ENCODE data around the gene ARMCX6. TPM values are rescaled to one million over a fixed set of nuclear protein-coding genes. Genes with fewer than 3 reads are reported as not detected.

The ARMCX6 gene
- total RNA-seq = 35.6 TPM
- long read RNA-seq, transcript ARMCX6-201 (3 exons, 1,846 nt) = major isoform, 16 of 23 reads
- long read RNA-seq, partial matches to known transcripts = 2 of 23 reads
- long read RNA-seq, other reads (novel, unspliced or antisense) = 2 of 23 reads

- ATAC-seq = peak; percentile 93
- Histone ChIP-seq H3K27ac (peak within 1 kb of the TSS; percentile 72), H3K27me3 (no peaks in the 10 kb centered on the region), H3K4me3 (peak within 1 kb of the TSS; percentile 68), H3K9me3 (no peaks in the 10 kb centered on the region), H3K4me1 (no peaks in the 10 kb centered on the region), H3K36me3 (no peaks in the 10 kb centered on the region)
- DNase-seq = peak; percentile 87
- TF ChIP-seq CTCF (IDR thresholded peaks at IDR 0.05) = peak; percentile 46
- intact Hi-C loops (cut with DNase I) = no loop called here
Measured at GRCh38 chrX:101617211-101618191, at the start of gene ARMCX6. Gene ARMCX6, minus strand, starts transcription at chrX:101618000. Its CDS starts 1,380 bp downstream, at chrX:101616620.

- no peaks in the 10 kb centered on the region for H3K36me3 ChIP-seq
- H3K9me3 ChIP-seq = no peaks in the 10 kb centered on the region
- ATAC-seq (peak; percentile 78), DNase-seq (peak; percentile 67)
- no peaks in the 10 kb centered on the region for H3K27me3 ChIP-seq
- no peak for TF ChIP-seq CTCF (IDR thresholded peaks at IDR 0.05)
- H3K27ac ChIP-seq = peak within 1 kb of the TSS; percentile 47
- intact Hi-C loops (cut with DNase I) = no loop called here
- peak within 1 kb of the TSS; percentile 62 for H3K4me3 ChIP-seq
- H3K4me1 ChIP-seq = no peaks in the 10 kb centered on the region
Measured at GRCh38 chrX:101659601-101660063, 41.8 kb upstream of the ARMCX6 start, which contains the start of gene ARMCX2. Gene ARMCX2, minus strand, starts transcription at chrX:101659850. Its CDS starts 2,262 bp downstream, at chrX:101657588.

- H3K27me3 ChIP-seq = no peaks in the 10 kb centered on the region
- DNase-seq (peak; percentile 88), ATAC-seq (peak; percentile 95)
- peak overlapping the region; percentile 62 for H3K4me3 ChIP-seq
- intact Hi-C loops (cut with DNase I) = no loop called here
- TF ChIP-seq CTCF (IDR thresholded peaks at IDR 0.05) = no peak
- no peaks in the 10 kb centered on the region for H3K4me1 ChIP-seq
- no peaks in the 10 kb centered on the region for H3K9me3 ChIP-seq
- peak overlapping the region; percentile 47 for H3K27ac ChIP-seq
- H3K36me3 ChIP-seq = no peaks in the 10 kb centered on the region
Measured at GRCh38 chrX:101658661-101659491, 41.1 kb upstream of the ARMCX6 start.

DNA sequence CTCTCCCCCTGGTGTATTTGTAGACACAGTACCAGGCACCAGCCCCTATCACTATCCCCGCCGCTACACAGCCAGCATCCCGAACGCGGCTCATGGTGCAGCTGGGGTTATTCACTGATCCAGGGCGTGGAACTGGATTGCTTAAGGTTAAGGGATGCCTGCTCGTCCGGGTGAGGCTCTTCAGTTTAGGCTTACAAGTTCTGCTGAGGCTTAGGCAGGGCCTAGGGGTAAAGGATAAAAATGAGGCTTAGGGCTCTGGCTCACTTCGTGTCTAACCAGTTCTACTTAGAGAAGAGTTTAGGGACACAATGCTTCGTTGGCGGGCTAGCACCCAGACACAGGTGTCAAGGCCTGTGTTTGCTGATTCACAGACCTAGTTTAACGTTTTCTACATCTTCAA lies 39.7 kb upstream of the ARMCX6 start:
- no peak for TF ChIP-seq CTCF (IDR thresholded peaks at IDR 0.05)
- intact Hi-C loops (cut with DNase I) = no loop called here
- Histone ChIP-seq H3K4me3 (no peak overlapping the region), H3K27ac (no peak overlapping the region), H3K4me1 (no peaks in the 10 kb centered on the region), H3K9me3 (no peaks in the 10 kb centered on the region), H3K27me3 (no peaks in the 10 kb centered on the region), H3K36me3 (no peaks in the 10 kb centered on the region)
- DNase-seq (no peak), ATAC-seq (no peak)

DNA sequence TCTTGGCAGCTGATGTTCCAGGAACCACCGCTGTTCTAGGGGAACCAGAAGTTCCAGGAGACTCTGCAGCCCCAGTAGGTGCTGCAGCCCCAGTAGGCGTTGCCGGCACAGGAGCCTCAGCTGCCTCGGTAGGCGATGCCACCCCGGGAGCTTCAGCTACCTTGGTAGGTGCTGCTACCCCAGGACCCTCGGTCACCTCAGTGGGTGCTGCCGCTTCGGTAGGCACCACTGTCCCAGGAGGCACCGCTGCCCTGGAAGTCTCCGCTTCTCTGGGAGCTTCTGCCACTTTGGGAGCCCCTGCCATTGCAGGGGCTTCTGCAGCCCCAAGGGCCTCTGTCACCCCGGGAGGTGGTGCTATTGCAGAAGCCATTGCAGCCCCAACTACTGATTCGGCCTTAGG lies 39.0 kb upstream of the ARMCX6 start:
- no peak for TF ChIP-seq CTCF (IDR thresholded peaks at IDR 0.05)
- no peak for ATAC-seq
- DNase-seq = no peak
- Histone ChIP-seq H3K27ac (no peak overlapping the region), H3K4me1 (no peaks in the 10 kb centered on the region), H3K4me3 (no peak overlapping the region), H3K27me3 (no peaks in the 10 kb centered on the region), H3K9me3 (no peaks in the 10 kb centered on the region), H3K36me3 (no peaks in the 10 kb centered on the region)
- intact Hi-C loops (cut with DNase I) = no loop called here
